ENCODE results near the gene PRKRIP1.

GRCh38 chr7:102447311-102447710, 51.1 kb downstream of the PRKRIP1 start:
- TF ChIP-seq CTCF (IDR thresholded peaks at IDR 0.05; ENCODE audit: low read depth, low read length, poor library complexity, severe bottlenecking) (no peak), EZH2phosphoT487 (IDR thresholded peaks at IDR 0.05; ENCODE audit: borderline replicate concordance, low read length) (no peak)
